Measurements from ENCODE around the gene DAB2IP.

DNA sequence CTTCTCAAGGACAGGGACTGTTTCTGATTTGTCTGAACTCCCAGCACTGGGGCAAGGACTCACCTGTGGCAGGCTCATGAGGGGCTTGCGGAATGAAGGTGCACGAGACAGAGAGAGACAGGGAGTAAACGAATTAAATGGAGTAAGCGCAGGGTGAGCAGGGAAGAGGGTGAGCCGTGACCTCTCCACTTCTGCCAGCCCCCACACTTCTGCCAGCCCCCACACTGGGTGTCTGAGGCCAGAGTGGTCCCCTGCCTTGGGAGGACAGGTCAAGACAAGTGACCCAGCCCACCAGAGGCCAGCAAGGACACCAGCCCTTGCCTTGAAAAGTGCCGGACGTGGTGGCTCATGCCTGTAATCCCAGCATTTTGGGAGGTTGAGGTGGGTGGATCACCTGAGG lies 37.2 kb downstream of the DAB2IP start:
- TF ChIP-seq, protein P1, sequence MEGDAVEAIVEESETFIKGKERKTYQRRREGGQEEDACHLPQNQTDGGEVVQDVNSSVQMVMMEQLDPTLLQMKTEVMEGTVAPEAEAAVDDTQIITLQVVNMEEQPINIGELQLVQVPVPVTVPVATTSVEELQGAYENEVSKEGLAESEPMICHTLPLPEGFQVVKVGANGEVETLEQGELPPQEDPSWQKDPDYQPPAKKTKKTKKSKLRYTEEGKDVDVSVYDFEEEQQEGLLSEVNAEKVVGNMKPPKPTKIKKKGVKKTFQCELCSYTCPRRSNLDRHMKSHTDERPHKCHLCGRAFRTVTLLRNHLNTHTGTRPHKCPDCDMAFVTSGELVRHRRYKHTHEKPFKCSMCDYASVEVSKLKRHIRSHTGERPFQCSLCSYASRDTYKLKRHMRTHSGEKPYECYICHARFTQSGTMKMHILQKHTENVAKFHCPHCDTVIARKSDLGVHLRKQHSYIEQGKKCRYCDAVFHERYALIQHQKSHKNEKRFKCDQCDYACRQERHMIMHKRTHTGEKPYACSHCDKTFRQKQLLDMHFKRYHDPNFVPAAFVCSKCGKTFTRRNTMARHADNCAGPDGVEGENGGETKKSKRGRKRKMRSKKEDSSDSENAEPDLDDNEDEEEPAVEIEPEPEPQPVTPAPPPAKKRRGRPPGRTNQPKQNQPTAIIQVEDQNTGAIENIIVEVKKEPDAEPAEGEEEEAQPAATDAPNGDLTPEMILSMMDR (IDR thresholded peaks at IDR 0.05) = no peak
- TF ChIP-seq POLR2A (IDR thresholded peaks at IDR 0.05) = no peak

Measured in stomach (tissue), 4 donors.